Transverse colon (tissue), 3 donors: Measurements from ENCODE around the gene ZBTB34.

Source experiments
- CTCF ChIP-seq, 5 experiments: fragments of 200-600 bp in 3 of 5; fragments of 450-650 bp in 2 of 5; sonication (generic) in 3 of 5; IDR thresholded peaks; 1 replicate in 2 of 5; 2 replicates in 3 of 5; pipeline ENCODE4 v1.5.1; 2016 to 2017; ENCODE audit warnings: antibody characterized with exemption in 5 of 5, inconsistent platforms in 3 of 5, mild to moderate bottlenecking in 2 of 5, moderate library complexity in 1 of 5
- EP300 ChIP-seq: sonication (generic); formaldehyde crosslinking; IDR thresholded peaks from one replicate; pipeline ENCODE4 v1.6.1; 2017; ENCODE audit warnings: antibody characterized with exemption, low read depth
- POLR2A ChIP-seq: fragments of 450-650 bp; IDR thresholded peaks from one replicate; pipeline ENCODE4 v1.6.1; 2016; ENCODE audit warnings: antibody characterized with exemption, mild to moderate bottlenecking, moderate library complexity

- no peak for TF ChIP-seq EP300
- TF ChIP-seq POLR2A = no peak
- TF ChIP-seq CTCF (IDR thresholded peaks at IDR 0.05) = no peak
Observed at GRCh38 chr9:126813072-126813471, 47.4 kb upstream of the ZBTB34 start.
